ENCODE measurements around the gene SLCO2B1.

The SLCO2B1 gene

GRCh38 chr11:75230621-75231020 is 79.7 kb downstream of the SLCO2B1 start:
- Histone ChIP-seq H3K4me1 (no peaks in the 10 kb centered on the region), H3K36me3 (ENCODE audit: control insufficient read depth, insufficient read depth, low read length) (no peaks in the 10 kb centered on the region), H2AFZ (no peak overlapping the region), H3K4me2 (ENCODE audit: low read length) (no peak overlapping the region), H3K79me2 (no peaks in the 10 kb centered on the region), H3K9ac (no peak overlapping the region), H3K27me3 (ENCODE audit: control insufficient read depth, insufficient read depth, low read length) (no peaks in the 10 kb centered on the region), H3K27ac (no peak overlapping the region), H3K9me3 (ENCODE audit: control insufficient read depth, low read length) (no peaks in the 10 kb centered on the region), H3K4me3 (ENCODE audit: low read depth, low read length) (no peak overlapping the region)
- no peak for TF ChIP-seq CTCF (IDR thresholded peaks at IDR 0.05)

GRCh38 chr11:75233754-75234172 is 82.9 kb downstream of the SLCO2B1 start:
- H2AFZ ChIP-seq, result no peak overlapping the region
- H3K27ac ChIP-seq, result no peak overlapping the region
- H3K9ac ChIP-seq, result no peak overlapping the region
- no peaks in the 10 kb centered on the region for H3K27me3 ChIP-seq (ENCODE audit: control insufficient read depth, insufficient read depth, low read length)
- no peak overlapping the region for H3K4me3 ChIP-seq (ENCODE audit: low read depth, low read length)
- TF ChIP-seq CTCF (IDR thresholded peaks at IDR 0.05), result no peak
- H3K4me1 ChIP-seq, result no peaks in the 10 kb centered on the region
- no peaks in the 10 kb centered on the region for H3K36me3 ChIP-seq (ENCODE audit: control insufficient read depth, insufficient read depth, low read length)
- H3K79me2 ChIP-seq, result no peaks in the 10 kb centered on the region
- no peak overlapping the region for H3K4me2 ChIP-seq (ENCODE audit: low read length)
- H3K9me3 ChIP-seq (ENCODE audit: control insufficient read depth, low read length), result no peaks in the 10 kb centered on the region

- Histone ChIP-seq H3K4me1 (no peaks in the 10 kb centered on the region), H3K9me3 (ENCODE audit: control insufficient read depth, low read length) (no peaks in the 10 kb centered on the region), H3K79me2 (no peaks in the 10 kb centered on the region), H2AFZ (no peak overlapping the region), H3K27ac (no peak overlapping the region), H3K4me3 (ENCODE audit: low read depth, low read length) (no peak overlapping the region), H3K36me3 (ENCODE audit: control insufficient read depth, insufficient read depth, low read length) (no peaks in the 10 kb centered on the region), H3K4me2 (ENCODE audit: low read length) (no peak overlapping the region), H3K9ac (no peak overlapping the region), H3K27me3 (ENCODE audit: control insufficient read depth, insufficient read depth, low read length) (no peaks in the 10 kb centered on the region)
- TF ChIP-seq CTCF (IDR thresholded peaks at IDR 0.05), result no peak
Measured at GRCh38 chr11:75236062-75236461, 85.2 kb downstream of the SLCO2B1 start.

- Histone ChIP-seq H3K27ac (no peak overlapping the region), H3K4me2 (ENCODE audit: low read length) (no peak overlapping the region), H3K4me3 (ENCODE audit: low read depth, low read length) (no peak overlapping the region), H3K27me3 (ENCODE audit: control insufficient read depth, insufficient read depth, low read length) (no peaks in the 10 kb centered on the region), H3K9ac (no peak overlapping the region), H3K9me3 (ENCODE audit: control insufficient read depth, low read length) (no peaks in the 10 kb centered on the region), H3K4me1 (no peaks in the 10 kb centered on the region), H2AFZ (no peak overlapping the region), H3K79me2 (no peaks in the 10 kb centered on the region), H3K36me3 (ENCODE audit: control insufficient read depth, insufficient read depth, low read length) (no peaks in the 10 kb centered on the region)
- no peak for TF ChIP-seq CTCF (IDR thresholded peaks at IDR 0.05)
Measured at GRCh38 chr11:75237050-75237449, 86.1 kb downstream of the SLCO2B1 start.

GRCh38 chr11:75238595-75239440 is 87.9 kb downstream of the SLCO2B1 start:
- Histone ChIP-seq H3K4me2 (ENCODE audit: low read length) (no peak overlapping the region), H3K27me3 (ENCODE audit: control insufficient read depth, insufficient read depth, low read length) (no peaks in the 10 kb centered on the region), H3K36me3 (ENCODE audit: control insufficient read depth, insufficient read depth, low read length) (no peaks in the 10 kb centered on the region), H3K4me3 (ENCODE audit: low read depth, low read length) (no peak overlapping the region), H3K9ac (no peak overlapping the region), H3K9me3 (ENCODE audit: control insufficient read depth, low read length) (no peaks in the 10 kb centered on the region), H2AFZ (no peak overlapping the region), H3K4me1 (no peaks in the 10 kb centered on the region), H3K27ac (no peak overlapping the region), H3K79me2 (no peaks in the 10 kb centered on the region)
- TF ChIP-seq CTCF (IDR thresholded peaks at IDR 0.05), result no peak
